ENCODE results near the gene DMWD. TPM values are rescaled to one million over a fixed set of nuclear protein-coding genes. Genes with fewer than 3 reads are reported as not detected.

Gene DMWD
- polyA plus RNA-seq, 1 donor (not counting 4 experiments of a cell fraction or from before 2014, with no cell fraction given): 10.1 TPM

- DNase-seq (ENCODE audit: low read depth, low spot score) (no peak), FAIRE-seq (no peak)
- H3K9ac ChIP-seq (ENCODE audit: control insufficient read depth, extremely low read depth, insufficient read depth, low read length): no peak overlapping the region
- dilution Hi-C loops (cut with MboI; ENCODE audit: extremely low pct_ligation_motif_present, low sequenced_read_pairs): no loop called here
- no peaks in the 10 kb centered on the region for H3K9me3 ChIP-seq (ENCODE audit: control insufficient read depth, low read depth, low read length)
- no peaks in the 10 kb centered on the region for H3K79me2 ChIP-seq (ENCODE audit: control insufficient read depth, insufficient read depth, low read length)
- H3K27ac ChIP-seq (ENCODE audit: control insufficient read depth, insufficient read depth, low read length): no peak overlapping the region
- no peaks in the 10 kb centered on the region for H3K27me3 ChIP-seq (ENCODE audit: control insufficient read depth, extremely low read depth, insufficient read depth, low read length)
- no peak overlapping the region for H3K4me3 ChIP-seq (ENCODE audit: control insufficient read depth in 2 of 3, extremely low read depth in 1 of 3, insufficient read depth in 2 of 3, low read depth in 1 of 3, low read length in 3 of 3)
- peaks cover 4% of the 10 kb centered on the region for H3K4me1 ChIP-seq (ENCODE audit: control insufficient read depth, extremely low read depth, insufficient read depth, low read length)
- TF ChIP-seq EZH2 (IDR thresholded peaks at IDR 0.05; ENCODE audit: low read length) (no peak), CTCF (optimal IDR thresholded peaks at IDR 0.05 in 1 of 3, IDR thresholded peaks at IDR 0.05 in 1 of 3, conservative IDR thresholded peaks at IDR 0.05 in 1 of 3; ENCODE audit: extremely low read depth in 1 of 3, insufficient read depth in 2 of 3, low read length in 3 of 3) (no peak)
- no peaks in the 10 kb centered on the region for H3K36me3 ChIP-seq (ENCODE audit: control insufficient read depth in 2 of 2, extremely low read depth in 1 of 2, insufficient read depth in 2 of 2, low read length in 2 of 2)
- H4K20me1 ChIP-seq (ENCODE audit: control insufficient read depth, extremely low read depth, insufficient read depth, low read length): no peaks in the 10 kb centered on the region
- no peaks in the 10 kb centered on the region for H3K9me1 ChIP-seq (ENCODE audit: control insufficient read depth, extremely low read depth, insufficient read depth, low read length)
- no peak overlapping the region for H2AFZ ChIP-seq (ENCODE audit: control insufficient read depth, low read length)
- H3K4me2 ChIP-seq (ENCODE audit: control insufficient read depth, extremely low read depth, insufficient read depth, low read depth, low read length): no peak overlapping the region
These were observed 52.9 kb downstream of the DMWD start for GRCh38 chr19:45739498-45740439.

GRCh38 chr19:45733160-45733810 is 59.4 kb downstream of the DMWD start, which contains the start of gene MEIOSIN:
Gene MEIOSIN (plus strand): TSS chr19:45733439. CDS start chr19:45735377, 1,938 bp downstream.
- Histone ChIP-seq H3K27ac (ENCODE audit: control insufficient read depth, insufficient read depth, low read length) (no peak within 1 kb of the TSS), H3K36me3 (ENCODE audit: control insufficient read depth in 2 of 2, extremely low read depth in 1 of 2, insufficient read depth in 2 of 2, low read length in 2 of 2) (no peaks in the 10 kb centered on the region), H3K4me2 (ENCODE audit: control insufficient read depth, extremely low read depth, insufficient read depth, low read depth, low read length) (no peak within 1 kb of the TSS), H3K79me2 (ENCODE audit: control insufficient read depth, insufficient read depth, low read length) (peaks cover 24% of the 10 kb centered on the region), H4K20me1 (ENCODE audit: control insufficient read depth, extremely low read depth, insufficient read depth, low read length) (no peaks in the 10 kb centered on the region), H3K9me1 (ENCODE audit: control insufficient read depth, extremely low read depth, insufficient read depth, low read length) (no peaks in the 10 kb centered on the region), H3K9ac (ENCODE audit: control insufficient read depth, extremely low read depth, insufficient read depth, low read length) (no peak within 1 kb of the TSS), H2AFZ (ENCODE audit: control insufficient read depth, low read length) (no peak within 1 kb of the TSS), H3K4me1 (ENCODE audit: control insufficient read depth, extremely low read depth, insufficient read depth, low read length) (peaks cover 16% of the 10 kb centered on the region), H3K9me3 (ENCODE audit: control insufficient read depth, low read depth, low read length) (no peaks in the 10 kb centered on the region), H3K4me3 (ENCODE audit: control insufficient read depth in 2 of 3, extremely low read depth in 1 of 3, insufficient read depth in 2 of 3, low read depth in 1 of 3, low read length in 3 of 3) (no peak within 1 kb of the TSS), H3K27me3 (ENCODE audit: control insufficient read depth, extremely low read depth, insufficient read depth, low read length) (no peaks in the 10 kb centered on the region)
- FAIRE-seq (no peak), DNase-seq (ENCODE audit: low read depth, low spot score) (no peak)
- TF ChIP-seq CTCF (optimal IDR thresholded peaks at IDR 0.05 in 1 of 3, IDR thresholded peaks at IDR 0.05 in 1 of 3, conservative IDR thresholded peaks at IDR 0.05 in 1 of 3; ENCODE audit: extremely low read depth in 1 of 3, insufficient read depth in 2 of 3, low read length in 3 of 3) (no peak), EZH2 (IDR thresholded peaks at IDR 0.05; ENCODE audit: low read length) (no peak)
- dilution Hi-C loops (cut with MboI; ENCODE audit: extremely low pct_ligation_motif_present, low sequenced_read_pairs): no loop called here

Other genes with a start within 250 kb of the DMWD start
- gene OPA3, start 208.0 kb downstream of the DMWD start, polyA plus RNA-seq: 11.9 to 16.5 TPM (median 16.5 TPM) in 3 replicates
- gene GPR4, start 190.6 kb downstream of the DMWD start, polyA plus RNA-seq: 0.13 to 0.14 TPM in 2 of 3 replicates, not detected in the other
- gene EML2, start 153.4 kb downstream of the DMWD start, polyA plus RNA-seq: 35.4 to 43.4 TPM (median 41.8 TPM) in 3 replicates
- 0.97 to 2.2 TPM (median 1.4 TPM) in 3 replicates for gene GIPR, start 124.6 kb downstream of the DMWD start, polyA plus RNA-seq
- gene SNRPD2, start 100.9 kb downstream of the DMWD start, polyA plus RNA-seq: 511 to 1,051 TPM (median 836 TPM) in 3 replicates
- 11.9 to 13.3 TPM (median 13.2 TPM) in 3 replicates for gene QPCTL, start 100.2 kb downstream of the DMWD start, polyA plus RNA-seq
- gene FBXO46, start 61.9 kb downstream of the DMWD start, polyA plus RNA-seq: 2.1 to 2.4 TPM (median 2.4 TPM) in 3 replicates
- not detected in 3 replicates for gene MEIOSIN, start 59.4 kb downstream of the DMWD start, polyA plus RNA-seq
- gene SIX5, start 23.6 kb downstream of the DMWD start, polyA plus RNA-seq: 1.3 to 2.2 TPM (median 2.0 TPM) in 3 replicates
- 7.0 to 12.8 TPM (median 8.1 TPM) in 3 replicates for gene DMPK, start 10.4 kb downstream of the DMWD start, polyA plus RNA-seq
- gene RSPH6A, start 22.5 kb upstream of the DMWD start, polyA plus RNA-seq: not detected in 3 replicates
- gene SYMPK, start 70.3 kb upstream of the DMWD start, polyA plus RNA-seq: 43.8 to 63.2 TPM (median 56.0 TPM) in 3 replicates
- gene FOXA3, start 71.5 kb upstream of the DMWD start, polyA plus RNA-seq: 0.03 to 0.05 TPM in 2 of 3 replicates, not detected in the other
- 1.7 to 3.1 TPM (median 3.1 TPM) in 3 replicates for gene IRF2BP1, start 93.3 kb upstream of the DMWD start, polyA plus RNA-seq
- 1.1 to 1.6 TPM (median 1.3 TPM) in 3 replicates for gene MYPOP, start 109.8 kb upstream of the DMWD start, polyA plus RNA-seq
- not detected in 3 replicates for gene NANOS2, start 121.9 kb upstream of the DMWD start, polyA plus RNA-seq
- gene NOVA2, start 181.0 kb upstream of the DMWD start, polyA plus RNA-seq: not detected in 3 replicates
- 5.2 to 6.1 TPM (median 5.8 TPM) in 3 replicates for gene CCDC61, start 202.6 kb upstream of the DMWD start, polyA plus RNA-seq
- gene PGLYRP1, start 230.2 kb upstream of the DMWD start, polyA plus RNA-seq: not detected in 3 replicates
- gene IGFL4, start 248.2 kb upstream of the DMWD start, polyA plus RNA-seq: 0.01 TPM in 1 of 3 replicates, not detected in the others